ENCODE results near the gene MAPK8. TPM values are rescaled to one million over a fixed set of nuclear protein-coding genes. Genes with fewer than 3 reads are reported as not detected.
A peak's percentile ranks its signal among the peaks of the same experiment; 100 is the strongest.
"Not testable (repeated sequence)": the region's sequence is repeated elsewhere in the genome, so short reads cannot be mapped to it uniquely, and the experiment has no call there.

MAPK8 gene
- polyA plus RNA-seq (ENCODE audit: insufficient read length in 10 of 10): 10 to 100 TPM; 29.7 to 49.1 (median 39.3) TPM
- long read RNA-seq, donor 1: 0 reads
- long read RNA-seq, donor 2, full-length matches to known transcripts: 1 of 1 reads
- long read RNA-seq, donor 2, partial matches to known transcripts: 0 of 1 reads
- long read RNA-seq, donor 2, other reads (novel, unspliced or antisense): 0 of 1 reads
- long read RNA-seq, donor 3: 0 reads
- long read RNA-seq, donor 4, full-length matches to known transcripts: 1 of 1 reads
- long read RNA-seq, donor 4, partial matches to known transcripts: 0 of 1 reads
- long read RNA-seq, donor 4, other reads (novel, unspliced or antisense): 0 of 1 reads
- long read RNA-seq, donor 5, full-length matches to known transcripts: 2 of 11 reads
- long read RNA-seq, donor 5, partial matches to known transcripts: 9 of 11 reads
- long read RNA-seq, donor 5, other reads (novel, unspliced or antisense): 0 of 11 reads
- long read RNA-seq, donor 6, full-length matches to known transcripts: 1 of 1 reads
- long read RNA-seq, donor 6, partial matches to known transcripts: 0 of 1 reads
- long read RNA-seq, donor 6, other reads (novel, unspliced or antisense): 0 of 1 reads
- long read RNA-seq, donor 7, full-length matches to known transcripts: 2 of 2 reads
- long read RNA-seq, donor 7, partial matches to known transcripts: 0 of 2 reads
- long read RNA-seq, donor 7, other reads (novel, unspliced or antisense): 0 of 2 reads
- long read RNA-seq, donor 8, full-length matches to known transcripts: 1 of 1 reads
- long read RNA-seq, donor 8, partial matches to known transcripts: 0 of 1 reads
- long read RNA-seq, donor 8, other reads (novel, unspliced or antisense): 0 of 1 reads
- long read RNA-seq, donor 9: 0 reads

DNA sequence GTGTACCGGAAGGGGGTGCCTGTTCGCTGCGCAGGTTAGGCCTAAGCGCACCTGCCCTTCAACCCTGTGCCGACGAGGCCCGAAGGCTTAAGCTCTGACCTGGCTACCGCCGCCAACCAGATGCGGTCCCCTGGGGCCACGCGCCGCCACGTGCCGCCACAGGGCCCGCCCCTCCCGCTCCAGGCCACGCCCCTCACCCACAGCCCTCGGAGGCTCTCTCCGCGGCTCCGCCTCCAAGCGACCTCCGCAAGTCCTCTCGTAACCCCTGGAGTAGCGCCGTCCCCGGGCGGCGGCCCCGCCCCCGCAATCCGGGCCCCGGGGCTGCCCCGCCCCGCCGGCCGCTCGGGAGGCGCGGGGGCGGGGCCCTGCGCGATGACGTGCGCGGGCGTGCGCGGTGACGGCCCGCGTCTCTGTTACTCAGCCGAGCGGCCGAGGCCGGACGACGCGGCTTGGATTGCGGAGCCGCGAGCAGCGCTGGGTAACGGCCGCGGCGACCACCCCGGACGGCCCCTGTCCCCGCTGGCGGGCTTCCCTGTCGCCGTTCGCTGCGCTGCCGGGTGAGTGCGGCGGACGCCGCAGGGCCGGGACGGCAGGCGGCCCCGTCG lies at the start of gene MAPK8:
Gene MAPK8, plus strand, starts transcription at position 413 of the 605 bp plus-strand sequence. CDS start 94,984 bp downstream, outside the sequence.
- peak; percentile 84 to 95 (median 91) for DNase-seq

DNA sequence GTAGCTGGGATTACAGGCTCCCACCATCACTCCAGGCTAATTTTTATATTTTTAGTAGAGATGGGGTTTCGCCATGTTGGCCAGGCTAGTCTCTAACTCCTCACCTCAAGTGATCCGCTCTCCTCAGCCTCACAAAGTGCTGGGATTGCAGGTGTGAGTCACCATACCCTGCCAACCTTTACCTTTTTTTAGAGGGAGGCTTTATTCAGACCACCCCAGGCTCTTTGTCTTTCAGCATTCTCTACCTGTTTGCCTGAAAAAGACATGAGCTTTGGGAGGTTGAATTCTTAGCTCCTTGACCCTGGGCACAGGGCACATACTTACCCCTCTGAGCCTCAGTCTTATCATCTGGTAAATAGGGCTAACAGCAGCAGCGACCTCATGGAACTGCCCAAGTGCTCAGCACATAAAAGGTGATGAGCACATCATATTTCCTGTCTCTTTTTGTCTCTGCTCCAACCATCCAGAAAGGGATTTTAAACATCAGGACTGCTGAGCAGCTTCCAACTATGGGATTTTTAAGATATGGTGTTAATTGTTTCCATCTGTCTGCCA lies 49.0 kb upstream of the MAPK8 start:
- no peak for DNase-seq

DNA sequence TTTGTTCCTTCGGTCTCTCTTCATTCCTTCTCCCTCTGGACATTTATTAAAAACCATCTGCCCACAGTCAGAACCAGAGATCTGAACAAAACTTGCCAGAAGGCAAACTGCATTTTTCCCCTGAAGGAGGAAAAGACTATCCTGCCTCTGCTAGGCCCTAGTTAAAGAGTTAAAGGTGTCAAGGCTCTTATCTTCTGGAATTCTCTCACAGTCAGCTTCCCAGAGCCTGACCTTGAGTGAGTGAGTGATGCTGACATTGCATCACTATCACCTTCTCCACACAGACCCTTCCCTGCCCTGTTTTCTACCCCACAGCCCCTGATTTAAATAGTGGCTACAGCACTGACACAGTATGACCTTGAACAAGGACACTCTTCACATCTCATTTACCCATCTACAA lies 48.4 kb upstream of the MAPK8 start:
- DNase-seq: no peak

DNA sequence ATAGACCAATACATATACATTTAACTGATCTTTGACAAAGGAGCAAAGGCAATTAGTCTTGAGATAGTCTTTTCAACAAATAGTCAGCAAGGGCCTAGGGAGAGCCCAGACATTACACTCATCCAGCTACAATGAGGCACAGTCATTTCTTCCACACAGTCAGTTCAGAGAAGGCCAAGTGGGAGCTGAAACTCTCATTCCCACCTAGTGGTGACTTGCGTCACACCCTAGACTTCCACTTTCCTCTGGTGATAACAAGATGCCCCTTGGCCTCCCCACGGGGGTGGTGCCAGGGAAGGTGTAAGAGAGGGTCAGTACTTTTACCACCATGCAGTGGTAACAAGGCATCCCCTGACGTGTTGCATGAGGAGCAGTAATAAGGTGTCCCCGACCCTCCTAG lies 39.9 kb upstream of the MAPK8 start:
- no peak for DNase-seq

DNA sequence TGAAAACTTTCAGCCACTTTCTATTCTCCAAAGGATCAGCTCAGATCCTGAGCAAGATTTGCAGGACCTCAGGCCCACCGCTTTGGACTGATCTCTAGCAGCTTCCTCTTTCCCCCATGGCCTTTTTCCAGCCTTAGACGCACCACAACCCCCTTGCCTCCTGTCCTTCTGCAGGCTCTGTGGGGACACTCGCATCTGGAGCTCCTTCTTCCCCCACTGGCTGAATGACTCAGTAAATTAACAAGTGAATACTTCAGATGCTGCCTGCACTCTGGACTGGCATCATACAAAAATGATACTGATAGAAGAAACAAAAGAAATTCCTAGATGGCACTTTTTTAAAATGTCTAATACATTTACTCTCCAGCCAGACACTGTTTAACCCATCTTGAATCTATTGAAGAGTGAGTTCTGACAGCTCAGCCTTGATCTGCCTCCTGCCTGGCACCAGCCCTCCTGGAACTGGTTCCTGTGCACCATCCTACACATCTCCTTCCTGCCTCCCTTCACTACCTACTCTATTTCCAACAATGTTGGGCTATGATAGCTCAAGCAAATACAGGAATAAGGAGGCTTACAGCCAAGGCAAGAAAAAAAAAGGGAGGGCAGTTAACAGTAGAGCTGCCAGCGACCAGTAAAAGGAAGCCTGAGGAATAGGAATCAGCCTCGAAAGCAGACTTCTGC lies 35.3 kb upstream of the MAPK8 start:
- peak in 1 of 3 donors; percentile 3 for DNase-seq

DNA sequence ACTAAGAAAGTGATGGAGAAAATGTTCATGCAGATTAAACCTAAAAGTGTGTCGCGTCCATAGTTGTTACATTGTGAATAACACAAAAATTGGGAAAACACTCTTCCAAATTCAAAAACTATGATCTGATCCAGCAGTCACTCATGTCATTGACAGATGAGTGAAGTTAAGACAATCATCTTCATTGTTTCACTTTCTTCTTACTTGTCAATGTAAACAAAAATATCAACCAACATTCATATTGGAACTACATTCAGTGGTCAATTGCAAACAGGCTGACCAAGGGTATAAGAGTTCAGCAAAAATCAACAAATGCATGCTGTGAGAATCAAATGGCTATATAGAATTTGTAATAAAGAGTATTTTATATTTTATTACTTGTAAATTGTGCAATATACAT lies 33.8 kb upstream of the MAPK8 start:
- no peak for DNase-seq

DNA sequence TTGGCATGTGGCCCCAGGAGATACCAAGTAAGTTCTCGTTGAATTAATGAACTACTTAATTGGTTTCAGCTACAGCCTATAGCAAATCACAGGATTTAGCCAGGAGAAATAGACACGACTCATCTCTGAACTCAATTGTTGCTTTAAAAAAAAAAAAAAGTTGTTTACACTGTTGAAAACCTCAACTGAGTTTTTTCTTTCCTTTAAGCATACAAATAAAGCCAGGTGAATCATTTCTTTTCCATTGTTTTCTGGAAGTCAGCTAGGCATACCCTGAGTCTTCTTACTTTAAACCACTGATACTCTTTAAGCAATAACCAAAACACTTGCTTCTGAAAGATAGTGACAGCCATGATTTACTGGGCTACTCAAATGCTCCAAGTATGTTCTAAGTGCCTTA lies 32.7 kb upstream of the MAPK8 start:
- DNase-seq: no peak

DNA sequence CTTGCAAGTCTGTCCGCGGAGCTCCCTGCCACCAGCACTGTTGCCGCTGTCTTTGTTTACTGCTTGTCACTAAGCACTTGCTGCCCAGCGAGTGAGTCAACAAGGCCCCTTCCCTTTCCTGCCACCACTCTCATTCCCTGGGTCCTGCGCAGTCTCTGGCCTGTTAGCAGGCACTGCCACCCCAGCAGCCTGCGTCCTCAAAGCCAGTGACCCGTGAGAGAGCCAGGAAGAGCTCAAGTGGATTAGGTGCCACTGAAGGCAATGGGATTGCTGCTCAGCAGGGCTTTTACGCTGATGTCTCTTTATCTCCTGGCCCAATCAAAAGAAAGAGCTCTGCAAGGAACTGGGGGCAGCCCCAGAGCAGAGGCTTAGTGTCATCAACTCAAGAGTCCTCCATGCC lies 31.8 kb upstream of the MAPK8 start, which contains the start of gene FRMPD2:
Gene FRMPD2, minus strand, starts transcription at position 61 of the 400 bp plus-strand sequence. CDS start 129 bp downstream, outside the sequence.
- no peak for DNase-seq

DNA sequence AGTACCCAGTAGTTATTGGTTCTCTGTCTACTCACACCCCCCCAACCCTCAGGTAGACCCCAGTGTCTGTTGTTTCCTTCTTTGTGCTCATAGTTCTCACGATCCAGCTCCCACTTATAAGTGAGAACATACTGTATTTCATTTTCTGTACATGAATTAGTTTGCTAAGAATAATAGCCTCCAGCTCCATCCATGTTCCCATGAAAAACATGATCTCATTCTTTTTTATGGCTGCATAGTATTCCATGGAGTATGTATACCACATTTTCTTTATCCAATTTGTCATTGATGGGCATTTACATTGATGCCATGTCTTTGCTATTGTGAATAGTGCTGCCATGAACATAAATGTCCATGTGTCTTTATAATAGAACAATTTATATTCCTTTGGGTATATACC lies 29.4 kb upstream of the MAPK8 start:
- DNase-seq: no peak

DNA sequence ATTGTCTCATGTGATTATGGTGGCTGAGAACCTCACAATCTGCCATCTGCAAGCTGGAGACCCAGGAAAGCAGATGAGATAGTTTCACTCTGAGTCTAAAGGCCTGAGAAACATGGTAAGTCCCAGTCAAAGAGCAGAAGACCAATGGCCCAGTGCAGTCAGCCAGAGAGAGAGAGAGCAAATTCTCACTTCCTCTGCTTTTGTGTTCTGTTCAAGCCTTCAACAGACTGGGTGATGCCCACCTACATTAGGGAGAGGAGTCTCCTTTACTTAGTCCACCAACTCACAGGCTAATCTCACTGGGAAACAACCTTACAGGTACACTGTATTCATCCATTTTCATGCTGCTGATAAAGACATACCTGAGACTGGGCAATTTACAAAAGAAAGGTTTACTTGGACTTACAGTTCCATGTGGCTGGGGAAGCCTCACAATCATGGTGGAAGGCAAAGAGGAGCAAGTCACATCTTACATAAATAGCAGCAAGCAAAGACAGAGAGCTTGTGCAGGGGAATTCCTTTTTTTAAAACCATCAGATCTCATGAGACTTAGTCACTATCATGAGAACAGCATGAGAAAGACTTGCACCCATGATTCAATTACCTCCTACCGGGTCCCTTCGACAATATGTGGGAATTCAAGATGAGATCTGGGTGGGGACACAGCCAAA lies 27.3 kb upstream of the MAPK8 start:
- no peak for DNase-seq

DNA sequence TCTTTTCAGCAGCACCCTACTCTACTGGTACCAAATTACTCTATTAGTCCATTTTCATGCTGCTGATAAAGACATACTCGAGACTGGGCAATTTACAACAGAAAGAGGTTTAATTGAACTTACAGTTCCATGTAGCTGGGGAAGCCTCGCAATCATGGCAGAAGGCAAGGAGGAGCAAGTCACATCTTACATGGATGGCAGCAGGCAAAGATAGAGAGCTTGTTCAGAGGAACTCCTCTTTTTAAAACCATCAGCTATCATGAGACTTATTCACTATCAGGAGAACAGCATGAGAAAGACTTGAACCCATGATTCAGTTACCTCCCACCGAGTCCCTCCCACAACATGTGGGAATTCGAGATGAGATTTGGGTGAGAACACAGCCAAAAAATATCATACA lies 24.8 kb upstream of the MAPK8 start:
- DNase-seq: not testable (repeated sequence)

DNA sequence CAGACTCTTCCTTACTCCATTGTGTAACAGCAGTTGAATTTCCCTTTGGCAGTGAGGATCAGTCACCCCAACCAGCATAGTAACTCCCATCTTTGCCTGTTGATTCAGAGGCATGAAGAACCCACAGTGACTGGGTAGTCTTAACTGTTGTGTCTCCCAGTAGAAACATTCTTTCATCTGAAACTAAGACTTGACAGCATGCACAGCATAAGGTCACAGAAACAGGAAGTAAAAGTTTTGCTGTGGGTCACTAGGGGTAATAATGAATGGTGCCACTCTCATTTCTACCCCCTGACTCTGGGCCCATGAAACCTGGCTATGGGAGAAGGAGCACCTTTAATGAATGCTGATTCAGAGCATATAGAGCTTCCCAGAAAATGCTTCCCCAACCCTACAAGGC lies 23.6 kb upstream of the MAPK8 start:
- no peak for DNase-seq

DNA sequence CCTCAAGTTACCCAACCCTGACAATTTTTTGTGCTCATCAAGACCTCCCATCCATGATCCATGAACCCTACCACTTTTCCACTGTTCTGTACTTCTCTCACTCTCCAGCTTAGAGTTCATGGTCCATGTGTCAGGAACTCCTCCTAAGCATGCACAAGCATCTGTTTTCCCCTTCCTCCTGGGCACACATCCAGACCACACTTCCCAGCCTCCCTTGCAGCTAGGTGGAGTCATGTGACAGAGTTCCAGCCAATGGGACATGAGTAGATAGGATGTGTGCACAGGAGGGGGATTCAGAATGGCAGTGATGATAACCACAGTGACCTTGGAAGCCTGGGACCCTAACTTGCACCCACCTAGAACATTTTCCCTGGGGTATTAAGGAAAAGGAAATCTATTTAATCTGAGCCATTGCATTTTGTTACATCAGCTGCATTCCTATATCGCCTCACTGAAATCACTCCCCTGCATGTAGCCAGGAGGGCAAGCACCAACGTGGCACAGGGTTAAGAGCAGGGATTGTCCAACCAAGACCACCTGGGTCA lies 22.4 kb upstream of the MAPK8 start:
- DNase-seq: no peak

DNA sequence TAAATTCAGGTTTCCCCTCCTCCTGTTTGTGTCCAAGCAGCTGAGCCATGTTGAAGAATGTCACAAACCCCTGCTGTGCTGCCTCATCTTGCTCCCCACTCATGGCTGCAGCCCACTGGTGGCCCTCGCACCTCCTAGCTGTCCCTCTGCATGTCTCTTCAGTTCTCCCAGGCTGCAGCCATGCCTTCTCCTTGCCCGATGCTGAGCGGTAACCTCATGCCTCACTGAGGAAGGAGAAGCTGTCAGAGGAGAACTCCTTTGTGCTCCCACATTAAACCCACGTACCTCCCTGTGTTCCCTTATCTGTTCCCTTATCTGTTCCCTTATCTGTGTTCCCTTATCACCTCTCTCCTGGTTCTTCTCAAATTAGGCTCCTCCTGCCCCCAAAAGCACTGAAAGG lies 21.7 kb upstream of the MAPK8 start:
- DNase-seq: no peak

DNA sequence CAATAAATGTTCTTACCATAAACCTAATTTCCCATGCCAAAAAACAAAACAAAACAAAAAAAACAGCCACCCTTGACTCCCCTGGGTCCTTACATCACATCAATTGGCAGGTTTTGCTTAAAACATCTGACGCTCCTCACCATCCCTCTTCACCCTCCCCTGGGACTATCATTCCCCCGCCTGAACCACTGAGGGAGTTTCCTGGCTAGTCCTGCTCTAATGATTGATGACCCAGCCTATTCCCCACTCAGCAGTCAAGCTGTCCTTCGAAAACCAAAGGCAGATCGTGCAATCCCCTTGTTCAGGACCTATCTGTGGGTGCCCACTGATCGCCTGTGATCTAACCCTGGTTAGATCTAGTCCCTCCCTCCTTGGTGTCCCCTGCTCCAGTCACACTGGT lies 20.8 kb upstream of the MAPK8 start:
- DNase-seq: no peak

DNA sequence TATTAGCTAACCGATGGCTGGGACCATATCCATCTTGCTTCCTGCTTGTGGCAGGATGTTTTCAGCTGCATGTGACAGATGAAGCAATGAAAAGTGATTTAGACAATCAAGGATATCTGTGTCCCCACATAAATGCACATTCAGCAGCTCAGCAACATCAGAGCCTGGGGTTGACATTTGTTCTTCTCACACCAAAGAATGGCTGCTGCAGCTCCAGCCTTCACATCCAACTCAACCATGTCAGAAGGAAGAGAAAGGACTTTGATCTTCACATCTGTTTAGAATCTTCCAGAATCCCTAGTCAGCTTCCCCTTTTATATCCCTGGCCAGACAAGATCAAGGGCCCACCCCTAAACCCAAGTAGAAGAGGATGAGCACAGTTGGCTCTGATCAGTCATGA lies 20.1 kb upstream of the MAPK8 start:
- DNase-seq: no peak

DNA sequence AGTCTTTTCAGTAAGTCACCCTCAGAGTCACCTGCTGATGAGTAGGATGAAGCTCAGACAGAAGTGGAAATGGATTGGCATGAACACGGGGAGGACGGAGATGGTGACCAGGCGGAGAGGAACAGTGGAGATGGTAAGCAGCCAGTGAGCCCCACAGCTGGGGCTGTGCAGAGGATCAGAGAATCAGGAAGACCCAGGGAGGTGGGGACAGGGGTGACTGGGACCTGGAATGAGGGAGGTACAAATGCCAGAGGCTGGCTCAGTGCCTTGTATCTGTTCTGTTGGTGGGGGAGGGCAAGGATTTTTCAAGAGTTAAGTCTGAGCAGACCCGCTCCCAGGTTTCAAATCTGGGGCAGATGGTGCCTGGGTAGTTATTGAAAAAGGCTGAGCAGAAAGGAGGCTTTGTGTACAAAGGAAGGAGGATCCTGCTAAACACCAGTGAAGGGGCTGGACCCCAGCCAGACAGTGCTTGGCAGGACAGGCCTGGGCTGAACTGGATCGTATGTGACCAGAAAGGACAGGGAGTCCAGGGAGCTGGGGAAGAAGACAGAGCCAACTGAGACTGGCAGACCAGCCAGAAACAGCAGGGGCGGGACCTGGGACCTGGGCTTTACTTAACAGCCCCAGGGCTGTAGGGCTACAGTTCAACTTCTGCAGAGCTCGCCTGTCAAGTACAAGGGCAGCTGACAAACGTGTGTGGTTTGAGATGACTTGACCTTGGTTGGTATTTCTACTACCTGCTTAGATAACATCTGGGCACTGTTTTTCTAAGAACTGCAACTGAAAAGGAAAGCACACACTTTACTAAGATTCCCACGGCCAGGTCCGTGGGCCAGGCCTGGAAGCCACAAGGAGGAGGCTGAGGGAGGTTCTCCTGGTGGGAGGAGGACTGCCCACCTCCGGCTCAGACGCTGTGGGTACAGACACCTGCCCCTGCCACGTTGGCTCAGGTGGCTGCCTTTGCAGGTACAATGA lies 18.8 kb upstream of the MAPK8 start:
- peak in 2 of 3 donors; percentile 45 to 47 for DNase-seq

DNA sequence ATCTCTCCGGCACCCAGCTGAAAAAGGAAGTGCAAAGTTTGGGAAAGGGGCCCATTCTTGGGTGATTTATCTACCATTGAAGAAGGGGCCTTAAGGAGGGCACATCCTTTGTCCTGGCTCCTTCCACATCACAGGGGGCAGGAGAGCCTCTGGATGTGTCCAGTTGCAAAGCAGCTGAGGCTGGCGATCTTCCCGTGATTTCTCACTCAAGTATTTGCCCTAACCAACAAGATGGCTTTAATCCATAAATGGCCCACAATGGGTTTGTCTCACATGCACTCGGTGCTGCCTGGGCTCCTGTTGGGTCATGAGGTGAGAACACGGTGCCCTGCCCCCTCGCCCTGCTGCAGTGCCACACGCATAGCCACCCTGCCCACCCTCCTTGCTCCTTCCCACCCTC lies 17.8 kb upstream of the MAPK8 start:
- no peak for DNase-seq
